Mucosa of rectum (tissue), 2 donors: ENCODE results near the gene UTS2.

ENCODE experiments used
- H3K27ac ChIP-seq, 2 donors: one replicate each; pipeline ENCODE4 v1.7.0; 2013; ENCODE audit warnings: inconsistent platforms in 2 of 2, low read depth in 2 of 2, low read length in 2 of 2
- H3K27me3 ChIP-seq, 2 donors: one replicate each; pipeline ENCODE4 v1.7.0; 2013; ENCODE audit warnings: low read length in 2 of 2; ENCODE audit not compliant: control insufficient read depth in 2 of 2, insufficient read depth in 2 of 2
- H3K36me3 ChIP-seq, 2 donors: one replicate each; pipeline ENCODE4 v1.7.0; 2013; ENCODE audit warnings: low read length in 2 of 2; ENCODE audit not compliant: control insufficient read depth in 2 of 2, insufficient read depth in 2 of 2
- H3K4me1 ChIP-seq, 2 donors: one replicate each; pipeline ENCODE4 v1.7.0; 2013; ENCODE audit warnings: low read length in 2 of 2, mild to moderate bottlenecking in 1 of 2; ENCODE audit not compliant: control insufficient read depth in 2 of 2, insufficient read depth in 2 of 2
- H3K4me3 ChIP-seq, 2 donors: one replicate each; pipeline ENCODE4 v1.7.0; 2013; ENCODE audit warnings: low read length in 2 of 2
- H3K9ac ChIP-seq, 2 donors: one replicate each; pipeline ENCODE4 v1.7.0; 2013; ENCODE audit warnings: low read length in 2 of 2, low read depth in 1 of 2, mild to moderate bottlenecking in 1 of 2
- H3K9me3 ChIP-seq, 2 donors: one replicate each; pipeline ENCODE4 v1.7.0; 2013; ENCODE audit warnings: low read length in 2 of 2; ENCODE audit not compliant: control insufficient read depth in 2 of 2
- donor health status: healthy.
- donor health status: Normal muscosa, but diverticular disease.

UTS2 gene

GRCh38 chr1:7847599-7847998 lies 5.3 kb downstream of the UTS2 start:
- Histone ChIP-seq H3K36me3 (no peaks in the 10 kb centered on the region), H3K4me3 (no peak overlapping the region), H3K9ac (no peak overlapping the region), H3K9me3 (no peaks in the 10 kb centered on the region), H3K27me3 (no peaks in the 10 kb centered on the region), H3K4me1 (no peaks in the 10 kb centered on the region), H3K27ac (no peak overlapping the region)

DNA sequence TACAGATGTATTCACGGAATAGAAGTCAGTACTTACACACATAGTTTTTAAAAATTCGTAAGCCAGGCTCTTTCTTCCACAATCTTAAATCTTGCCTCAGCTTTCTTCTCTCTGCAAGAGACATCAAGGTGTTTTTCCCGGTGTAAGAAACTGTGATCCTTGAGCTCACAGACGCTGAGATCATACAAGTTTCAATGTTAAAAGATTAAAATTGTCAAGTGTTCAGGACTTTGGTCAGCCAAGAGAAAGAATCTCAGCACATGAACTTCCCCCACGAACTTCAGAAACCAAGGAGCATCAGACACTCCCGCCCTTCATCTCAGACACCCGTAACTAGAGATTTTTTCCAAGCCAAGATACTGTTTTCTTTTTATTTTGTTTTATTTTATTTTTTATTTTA lies 6.2 kb downstream of the UTS2 start:
- H3K36me3 ChIP-seq: peaks cover 0 to 2% of the 10 kb centered on the region in 2 donors
- H3K27ac ChIP-seq: no peak overlapping the region
- no peaks in the 10 kb centered on the region for H3K4me1 ChIP-seq
- H3K27me3 ChIP-seq: no peaks in the 10 kb centered on the region
- no peak overlapping the region for H3K9ac ChIP-seq
- H3K9me3 ChIP-seq: no peaks in the 10 kb centered on the region
- H3K4me3 ChIP-seq: no peak overlapping the region

- H3K27me3 ChIP-seq: no peaks in the 10 kb centered on the region
- no peak overlapping the region for H3K27ac ChIP-seq
- peaks cover 0 to 6% of the 10 kb centered on the region in 2 donors for H3K36me3 ChIP-seq
- no peaks in the 10 kb centered on the region for H3K9me3 ChIP-seq
- H3K4me3 ChIP-seq: no peak overlapping the region
- no peaks in the 10 kb centered on the region for H3K4me1 ChIP-seq
- no peak overlapping the region for H3K9ac ChIP-seq
Observed at GRCh38 chr1:7845761-7846160, 7.1 kb downstream of the UTS2 start.

DNA sequence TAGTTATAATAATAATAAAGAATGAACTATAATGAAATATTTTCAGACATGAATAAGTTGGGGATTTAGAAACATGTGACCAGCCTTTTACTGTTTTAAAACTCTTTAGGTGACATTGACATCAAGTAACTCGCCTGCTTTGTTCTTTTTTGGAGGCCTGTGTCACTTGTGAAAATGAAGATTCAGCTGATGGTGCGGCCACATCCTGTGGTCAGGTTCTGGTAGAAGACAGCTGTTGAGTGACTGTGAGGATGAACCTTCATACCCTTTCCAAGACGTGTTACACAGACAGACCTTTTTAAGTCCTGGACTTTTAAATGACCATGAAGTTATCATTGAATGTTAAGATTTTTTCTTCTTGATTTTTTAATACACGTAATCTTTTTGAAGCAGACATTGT lies 10.3 kb downstream of the UTS2 start:
- Histone ChIP-seq H3K9ac (no peak overlapping the region), H3K27me3 (no peaks in the 10 kb centered on the region), H3K27ac (no peak overlapping the region), H3K4me3 (no peak overlapping the region), H3K9me3 (peaks cover 0 to 2% of the 10 kb centered on the region in 2 donors), H3K4me1 (no peaks in the 10 kb centered on the region), H3K36me3 (peaks cover 20 to 24% of the 10 kb centered on the region in 2 donors)

GRCh38 chr1:7839526-7839925 lies 13.3 kb downstream of the UTS2 start:
- peaks cover 23 to 31% of the 10 kb centered on the region in 2 donors for H3K36me3 ChIP-seq
- H3K27me3 ChIP-seq: no peaks in the 10 kb centered on the region
- H3K27ac ChIP-seq: no peak overlapping the region
- H3K9me3 ChIP-seq: peaks cover 0 to 2% of the 10 kb centered on the region in 2 donors
- H3K4me3 ChIP-seq: no peak overlapping the region
- no peaks in the 10 kb centered on the region for H3K4me1 ChIP-seq
- no peak overlapping the region for H3K9ac ChIP-seq

DNA sequence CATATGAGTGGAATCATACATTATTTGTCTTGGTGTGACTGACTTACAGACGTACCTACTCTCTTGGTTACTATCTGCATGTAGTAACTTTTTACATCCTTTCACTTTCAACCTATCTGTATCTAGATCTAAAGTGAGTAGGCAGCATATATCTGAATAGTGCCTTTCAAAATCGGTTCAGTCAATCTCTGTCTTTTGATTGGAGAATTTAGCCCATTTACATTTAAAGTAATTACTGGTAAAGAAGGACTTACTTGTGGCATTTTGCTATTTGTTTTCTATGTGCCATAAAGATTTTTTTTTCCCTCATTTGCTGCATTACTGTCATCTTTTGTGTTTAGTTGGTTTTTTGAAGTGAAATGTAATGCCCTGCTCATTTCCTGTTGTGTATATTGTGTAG lies 14.2 kb downstream of the UTS2 start:
- Histone ChIP-seq H3K4me1 (no peaks in the 10 kb centered on the region), H3K27ac (no peak overlapping the region), H3K9ac (no peak overlapping the region), H3K9me3 (peaks cover 0 to 2% of the 10 kb centered on the region in 2 donors), H3K36me3 (peaks cover 23 to 31% of the 10 kb centered on the region in 2 donors), H3K4me3 (no peak overlapping the region), H3K27me3 (no peaks in the 10 kb centered on the region)

DNA sequence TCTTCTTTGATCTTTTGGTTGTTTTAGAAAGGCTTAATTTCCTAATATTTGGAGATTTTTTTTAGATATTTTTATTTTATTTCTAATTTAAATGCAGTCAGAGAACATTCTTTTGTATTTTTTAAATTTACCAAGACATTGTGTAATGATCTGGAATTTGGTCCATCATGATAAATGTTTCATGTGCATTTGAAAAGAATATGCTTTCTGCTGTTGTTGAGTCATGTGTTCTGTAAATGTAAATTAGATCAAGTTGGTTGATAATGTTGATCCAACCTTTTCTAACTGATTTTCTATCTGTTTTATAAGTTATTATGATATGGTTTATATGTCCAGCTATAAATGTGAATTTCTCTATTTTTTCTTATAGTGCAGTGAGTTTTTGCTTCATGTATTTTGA lies 19.8 kb downstream of the UTS2 start:
- Histone ChIP-seq H3K9me3 (no peaks in the 10 kb centered on the region), H3K4me3 (no peak overlapping the region), H3K27me3 (no peaks in the 10 kb centered on the region), H3K36me3 (peaks cover 14 to 16% of the 10 kb centered on the region in 2 donors), H3K27ac (no peak overlapping the region), H3K4me1 (no peaks in the 10 kb centered on the region), H3K9ac (no peak overlapping the region)

GRCh38 chr1:7831458-7831857 lies 21.4 kb downstream of the UTS2 start:
- Histone ChIP-seq H3K36me3 (peaks cover 11 to 12% of the 10 kb centered on the region in 2 donors), H3K9me3 (no peaks in the 10 kb centered on the region), H3K27ac (no peak overlapping the region), H3K4me3 (no peak overlapping the region), H3K9ac (no peak overlapping the region), H3K27me3 (no peaks in the 10 kb centered on the region), H3K4me1 (no peaks in the 10 kb centered on the region)

DNA sequence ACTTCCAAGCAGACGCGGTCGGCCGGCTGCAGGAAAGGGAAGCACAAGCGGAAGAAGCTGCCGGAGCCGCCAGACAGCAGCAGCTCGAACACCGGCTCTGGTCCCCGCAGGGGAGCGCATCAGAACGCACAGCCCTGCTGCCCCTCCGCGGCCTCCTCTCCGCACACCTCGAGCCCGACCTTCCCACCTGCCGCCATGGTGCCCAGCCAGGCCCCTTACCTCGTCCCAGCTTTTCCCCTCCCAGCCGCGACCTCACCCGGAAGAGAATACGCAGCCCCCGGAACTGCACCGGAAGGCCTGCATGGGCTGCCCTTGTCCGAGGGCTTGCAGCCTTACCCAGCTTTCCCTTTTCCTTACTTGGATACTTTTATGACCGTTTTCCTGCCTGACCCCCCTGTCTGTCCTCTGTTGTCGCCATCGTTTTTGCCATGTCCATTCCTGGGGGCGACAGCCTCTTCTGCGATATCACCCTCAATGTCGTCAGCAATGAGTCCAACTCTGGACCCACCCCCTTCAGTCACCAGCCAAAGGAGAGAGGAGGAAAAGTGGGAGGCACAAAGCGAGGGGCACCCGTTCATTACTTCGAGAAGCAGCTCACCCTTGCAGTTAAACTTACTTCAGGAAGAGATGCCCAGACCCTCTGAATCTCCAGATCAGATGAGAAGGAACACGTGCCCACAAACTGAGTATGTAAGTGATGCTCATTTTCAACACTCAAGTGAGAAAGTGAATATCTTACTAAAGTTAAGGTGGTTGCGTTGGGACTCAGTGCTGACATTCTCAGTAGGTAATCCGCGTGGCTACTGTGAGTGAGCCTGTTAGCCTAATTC lies 25.5 kb downstream of the UTS2 start:
- peak overlapping the region in 1 of 2 donors; percentile 42 for H3K4me3 ChIP-seq
- no peaks in the 10 kb centered on the region for H3K27me3 ChIP-seq
- no peaks in the 10 kb centered on the region for H3K4me1 ChIP-seq
- peaks cover 11 to 16% of the 10 kb centered on the region in 2 donors for H3K36me3 ChIP-seq
- H3K9ac ChIP-seq: no peak overlapping the region
- H3K9me3 ChIP-seq: no peaks in the 10 kb centered on the region
- peak overlapping the region in 1 of 2 donors; percentile 7 for H3K27ac ChIP-seq

GRCh38 chr1:7826363-7826762 lies 26.5 kb downstream of the UTS2 start:
- Histone ChIP-seq H3K9ac (no peak overlapping the region), H3K27me3 (no peaks in the 10 kb centered on the region), H3K27ac (no peak overlapping the region), H3K36me3 (peaks cover 11 to 16% of the 10 kb centered on the region in 2 donors), H3K4me3 (no peak overlapping the region), H3K4me1 (no peaks in the 10 kb centered on the region), H3K9me3 (no peaks in the 10 kb centered on the region)
